ENCODE results near the gene EWSR1.

EWSR1 gene

GRCh38 chr22:29325356-29325755, 57.3 kb downstream of the EWSR1 start:
- no peak for DNase-seq

GRCh38 chr22:29325785-29326315, 57.8 kb downstream of the EWSR1 start:
- DNase-seq, result no peak

GRCh38 chr22:29326481-29326880, 58.4 kb downstream of the EWSR1 start:
- no peak for DNase-seq

GRCh38 chr22:29327089-29327764, 59.2 kb downstream of the EWSR1 start:
- DNase-seq, result no peak

GRCh38 chr22:29328055-29328454, 60.0 kb downstream of the EWSR1 start:
- DNase-seq, result no peak

- no peak for DNase-seq
Measured at GRCh38 chr22:29328566-29329500, 60.8 kb downstream of the EWSR1 start.

- DNase-seq, result no peak
Measured at GRCh38 chr22:29329581-29329980, 61.5 kb downstream of the EWSR1 start.

GRCh38 chr22:29330291-29330690, 62.2 kb downstream of the EWSR1 start:
- no peak for DNase-seq

- DNase-seq, result peak; percentile 76
Measured at GRCh38 chr22:29330753-29331152, 62.7 kb downstream of the EWSR1 start.

- DNase-seq, result no peak
Measured at GRCh38 chr22:29331213-29331612, 63.1 kb downstream of the EWSR1 start.

GRCh38 chr22:29331658-29332300, 63.7 kb downstream of the EWSR1 start:
- DNase-seq, result no peak

- DNase-seq, result no peak
Measured at GRCh38 chr22:29332886-29333496, 64.9 kb downstream of the EWSR1 start.

- DNase-seq, result no peak
Measured at GRCh38 chr22:29334148-29334547, 66.1 kb downstream of the EWSR1 start.

- DNase-seq, result no peak
Measured at GRCh38 chr22:29334696-29335344, 66.8 kb downstream of the EWSR1 start.

GRCh38 chr22:29335656-29336055, 67.6 kb downstream of the EWSR1 start:
- no peak for DNase-seq

GRCh38 chr22:29336751-29337490, 68.9 kb downstream of the EWSR1 start:
- DNase-seq, result no peak

- DNase-seq, result no peak
Measured at GRCh38 chr22:29337631-29338284, 69.7 kb downstream of the EWSR1 start.

GRCh38 chr22:29338398-29338797, 70.3 kb downstream of the EWSR1 start:
- DNase-seq, result no peak

- DNase-seq, result no peak
Measured at GRCh38 chr22:29339381-29340235, 71.5 kb downstream of the EWSR1 start.

- no peak for DNase-seq
Measured at GRCh38 chr22:29340566-29340965, 72.5 kb downstream of the EWSR1 start.
